Mesendoderm (in vitro differentiated cells): ENCODE data around the gene NSMCE1.

Source experiments
- DNase-seq: peaks from one replicate; pipeline ENCODE4 v3.0.0; 2013
- H2AK5ac ChIP-seq: 2 replicates; pipeline ENCODE4 v1.6.1; 2013; ENCODE audit warnings: low read length, inconsistent platforms
- H2BK120ac ChIP-seq: 2 replicates; pipeline ENCODE4 v1.6.1; 2013; ENCODE audit warnings: low read depth, mild to moderate bottlenecking, low read length, moderate library complexity, mixed read lengths
- H2BK15ac ChIP-seq: replicated peaks from 2 replicates; pipeline ENCODE4 v1.6.1; 2013; ENCODE audit warnings: low read depth, mild to moderate bottlenecking, moderate library complexity
- H2BK5ac ChIP-seq: 2 replicates; pipeline ENCODE4 v1.6.1; 2013; ENCODE audit warnings: low read length, inconsistent platforms
- H3K18ac ChIP-seq: 2 replicates; pipeline ENCODE4 v1.6.1; 2013; ENCODE audit warnings: mild to moderate bottlenecking, low read length, mixed read lengths
- H3K23ac ChIP-seq: one replicate; pipeline ENCODE4 v1.6.1; 2013; ENCODE audit warnings: low read length
- H3K27ac ChIP-seq: 2 replicates; pipeline ENCODE4 v1.5.1; 2013; ENCODE audit warnings: low read depth, mild to moderate bottlenecking, inconsistent platforms, low read length, moderate library complexity
- H3K27me3 ChIP-seq: 2 replicates; pipeline ENCODE4 v1.6.1; 2013; ENCODE audit warnings: low read length, control low read depth, mild to moderate bottlenecking, inconsistent platforms; ENCODE audit not compliant: insufficient read depth, poor library complexity
- H3K36me3 ChIP-seq: 2 replicates; pipeline ENCODE4 v1.6.1; 2013; ENCODE audit warnings: low read length, inconsistent platforms; ENCODE audit not compliant: control insufficient read depth, insufficient read depth
- H3K4ac ChIP-seq: one replicate; pipeline ENCODE4 v1.6.1; 2013; ENCODE audit warnings: low read depth, mild to moderate bottlenecking, low read length, moderate library complexity
- H3K4me1 ChIP-seq: 2 replicates; pipeline ENCODE4 v1.6.1; 2013; ENCODE audit warnings: low read depth, low read length, inconsistent platforms; ENCODE audit not compliant: control insufficient read depth
- H3K4me2 ChIP-seq: 2 replicates; pipeline ENCODE4 v1.6.1; 2013; ENCODE audit warnings: low read length
- H3K4me3 ChIP-seq: 2 replicates; pipeline ENCODE4 v1.5.1; 2013; ENCODE audit warnings: mild to moderate bottlenecking, low read length
- H3K56ac ChIP-seq: one replicate; pipeline ENCODE4 v1.6.1; 2013; ENCODE audit warnings: low read length
- H3K79me1 ChIP-seq: 2 replicates; pipeline ENCODE4 v1.6.1; 2013; ENCODE audit warnings: low read length, inconsistent platforms
- H3K79me2 ChIP-seq: 2 replicates; pipeline ENCODE4 v1.6.1; 2013; ENCODE audit warnings: mild to moderate bottlenecking, low read length; ENCODE audit not compliant: control insufficient read depth, insufficient read depth
- H3K9ac ChIP-seq: 2 replicates; pipeline ENCODE4 v1.6.1; 2013; ENCODE audit warnings: low read length, inconsistent platforms
- H4K5ac ChIP-seq: one replicate; pipeline ENCODE4 v1.6.1; 2013; ENCODE audit warnings: low read length
- H4K8ac ChIP-seq: one replicate; pipeline ENCODE4 v1.6.1; 2013; ENCODE audit warnings: low read depth, mild to moderate bottlenecking, control low read depth, low read length, moderate library complexity
- WGBS: extraction: QIAGEN DNeasy Blood & Tissue Kit; methylation state at CpG from one replicate; pipeline ENCODE4 v1.1.7; 2013; ENCODE audit warnings: low lambda C conversion rate, missing lambda C conversion rate; ENCODE audit not compliant: insufficient coverage; ENCODE audit errors: extremely low coverage; 5-methylcytosine and 5-hydroxymethylcytosine counted together

The NSMCE1 gene

GRCh38 chr16:27272076-27272475, 3.5 kb upstream of the NSMCE1 start:
- no peak overlapping the region for H3K4me2 ChIP-seq
- H3K4me1 ChIP-seq, result peaks cover 2% of the 10 kb centered on the region
- no peak for DNase-seq
- H3K36me3 ChIP-seq, result no peaks in the 10 kb centered on the region
- no peak overlapping the region for H3K4me3 ChIP-seq
- H4K5ac ChIP-seq, result no peak overlapping the region
- no peaks in the 10 kb centered on the region for H3K79me1 ChIP-seq
- H3K9ac ChIP-seq, result no peak overlapping the region
- no peak overlapping the region for H3K56ac ChIP-seq
- no peak overlapping the region for H2AK5ac ChIP-seq
- H3K4ac ChIP-seq, result no peak overlapping the region
- no CpG with 5 or more reads among the region's 4 CpGs for WGBS
- no peak overlapping the region for H3K23ac ChIP-seq
- H4K8ac ChIP-seq, result no peak overlapping the region
- H2BK120ac ChIP-seq, result no peak overlapping the region
- no peak overlapping the region for H3K18ac ChIP-seq
- no peak overlapping the region for H2BK15ac ChIP-seq
- no peaks in the 10 kb centered on the region for H3K79me2 ChIP-seq
- H2BK5ac ChIP-seq, result no peak overlapping the region
- no peaks in the 10 kb centered on the region for H3K27me3 ChIP-seq
- no peak overlapping the region for H3K27ac ChIP-seq

DNA sequence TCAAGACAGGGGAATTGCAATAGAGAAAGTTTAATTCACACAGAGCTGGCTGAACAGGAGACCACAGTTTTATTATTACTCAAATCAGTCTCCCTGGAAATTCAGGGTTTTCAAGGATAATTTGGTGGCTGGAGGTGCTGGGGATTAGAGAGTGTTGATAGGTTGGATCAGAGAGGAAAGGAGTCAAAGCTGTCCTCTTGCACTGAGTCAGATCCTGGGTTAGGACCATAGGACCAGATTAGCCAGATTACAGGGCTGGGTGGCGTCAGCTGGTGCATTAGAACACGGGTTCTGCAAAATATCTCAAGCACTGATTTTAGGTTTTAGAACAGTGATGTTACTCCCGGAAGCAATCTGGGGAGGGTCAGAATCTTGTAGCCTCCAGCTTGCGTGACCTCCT, 1.8 kb upstream of the NSMCE1 start:
- no peak overlapping the region for H2BK15ac ChIP-seq
- no peak overlapping the region for H3K9ac ChIP-seq
- DNase-seq, result no peak
- no peak overlapping the region for H2BK120ac ChIP-seq
- no CpG with 5 or more reads among the region's 4 CpGs for WGBS
- no peaks in the 10 kb centered on the region for H3K79me2 ChIP-seq
- no peak overlapping the region for H2AK5ac ChIP-seq
- no peak overlapping the region for H3K23ac ChIP-seq
- no peak overlapping the region for H4K5ac ChIP-seq
- no peak overlapping the region for H3K27ac ChIP-seq
- no peaks in the 10 kb centered on the region for H3K79me1 ChIP-seq
- no peaks in the 10 kb centered on the region for H3K27me3 ChIP-seq
- H3K18ac ChIP-seq, result no peak overlapping the region
- no peaks in the 10 kb centered on the region for H3K36me3 ChIP-seq
- peaks cover 2% of the 10 kb centered on the region for H3K4me1 ChIP-seq
- no peak overlapping the region for H3K56ac ChIP-seq
- H4K8ac ChIP-seq, result no peak overlapping the region
- H3K4ac ChIP-seq, result no peak overlapping the region
- H3K4me3 ChIP-seq, result no peak overlapping the region
- H2BK5ac ChIP-seq, result no peak overlapping the region
- no peak overlapping the region for H3K4me2 ChIP-seq

- Histone ChIP-seq H3K4me1 (peaks cover 2% of the 10 kb centered on the region), H3K27ac (no peak overlapping the region), H3K27me3 (no peaks in the 10 kb centered on the region), H4K5ac (no peak overlapping the region), H2AK5ac (no peak overlapping the region), H2BK15ac (no peak overlapping the region), H3K4me3 (no peak overlapping the region), H3K4ac (no peak overlapping the region), H4K8ac (peak overlapping the region; percentile 57), H3K18ac (no peak overlapping the region), H3K56ac (no peak overlapping the region), H3K36me3 (no peaks in the 10 kb centered on the region), H3K23ac (no peak overlapping the region), H3K4me2 (no peak overlapping the region), H2BK120ac (no peak overlapping the region), H2BK5ac (no peak overlapping the region), H3K9ac (no peak overlapping the region), H3K79me2 (no peaks in the 10 kb centered on the region), H3K79me1 (no peaks in the 10 kb centered on the region)
- WGBS, result no CpG with 5 or more reads among the region's 9 CpGs
- DNase-seq, result no peak
These were observed 953 bp upstream of the NSMCE1 start for GRCh38 chr16:27269300-27270150.

DNA sequence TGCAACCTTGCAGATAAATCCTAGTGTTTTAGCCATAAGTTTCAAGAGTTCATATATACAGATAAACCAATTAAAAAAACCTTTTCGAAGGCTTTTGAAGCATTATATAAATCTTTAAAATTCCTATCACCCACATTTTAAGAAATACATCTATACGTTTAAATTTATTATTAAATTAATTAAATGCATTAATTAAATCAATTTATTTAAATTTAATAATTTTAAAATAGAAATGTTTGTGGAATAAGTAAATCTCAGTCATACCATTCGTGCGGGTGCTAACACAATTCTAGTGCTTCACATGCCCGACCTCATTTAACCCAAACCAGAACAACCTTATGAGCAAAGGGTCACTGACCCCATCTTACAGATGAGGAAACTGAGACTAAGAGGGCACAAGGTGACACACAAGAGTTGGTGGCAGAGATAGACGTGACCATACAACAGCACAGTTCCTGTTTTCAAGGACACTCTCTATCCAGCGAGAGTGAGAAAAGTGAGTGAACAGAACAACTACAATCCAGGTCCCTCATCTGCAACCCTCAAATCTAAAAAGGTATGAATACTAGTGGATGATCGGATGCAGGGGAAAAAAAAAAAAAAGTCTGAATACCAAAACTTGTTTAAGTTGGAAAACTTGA, 1.4 kb downstream of the NSMCE1 start:
- no peaks in the 10 kb centered on the region for H3K27me3 ChIP-seq
- no peak overlapping the region for H3K18ac ChIP-seq
- no peak overlapping the region for H3K4me3 ChIP-seq
- no peak overlapping the region for H2BK5ac ChIP-seq
- WGBS, result 98% methylated on average over 2 of the region's 8 CpGs
- H2AK5ac ChIP-seq, result no peak overlapping the region
- H3K23ac ChIP-seq, result no peak overlapping the region
- H3K4me2 ChIP-seq, result no peak overlapping the region
- H2BK120ac ChIP-seq, result no peak overlapping the region
- DNase-seq, result no peak
- H3K56ac ChIP-seq, result no peak overlapping the region
- H3K4ac ChIP-seq, result no peak overlapping the region
- no peaks in the 10 kb centered on the region for H3K79me2 ChIP-seq
- no peak overlapping the region for H2BK15ac ChIP-seq
- H3K4me1 ChIP-seq, result peaks cover 2% of the 10 kb centered on the region
- no peak overlapping the region for H3K27ac ChIP-seq
- H4K8ac ChIP-seq, result no peak overlapping the region
- no peaks in the 10 kb centered on the region for H3K36me3 ChIP-seq
- H3K79me1 ChIP-seq, result no peaks in the 10 kb centered on the region
- no peak overlapping the region for H3K9ac ChIP-seq
- no peak overlapping the region for H4K5ac ChIP-seq

DNA sequence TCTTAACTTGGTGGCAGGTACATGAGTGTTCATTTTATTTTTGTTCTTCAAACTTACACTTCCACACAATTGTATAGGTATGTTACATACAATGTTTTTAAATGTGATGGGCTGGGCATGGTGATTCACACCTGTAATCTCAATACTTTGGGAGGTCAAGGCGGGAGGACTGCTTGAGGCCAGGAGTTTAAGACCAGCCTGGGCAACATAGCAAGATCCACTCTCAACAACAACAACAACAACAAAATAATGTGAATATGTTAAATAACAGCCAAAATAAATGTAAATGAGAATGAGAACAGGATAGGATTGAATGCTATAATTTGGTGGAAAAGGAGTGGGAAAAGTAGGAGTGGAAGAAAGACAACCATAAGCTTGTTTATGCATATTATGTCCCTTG, 2.6 kb downstream of the NSMCE1 start:
- Histone ChIP-seq H3K4ac (no peak overlapping the region), H3K36me3 (no peaks in the 10 kb centered on the region), H3K23ac (no peak overlapping the region), H4K8ac (no peak overlapping the region), H3K56ac (no peak overlapping the region), H3K4me1 (peaks cover 2% of the 10 kb centered on the region), H3K27ac (no peak overlapping the region), H2AK5ac (no peak overlapping the region), H2BK120ac (no peak overlapping the region), H3K4me3 (no peak overlapping the region), H3K79me1 (no peaks in the 10 kb centered on the region), H3K9ac (no peak overlapping the region), H3K79me2 (no peaks in the 10 kb centered on the region), H3K4me2 (no peak overlapping the region), H3K27me3 (no peaks in the 10 kb centered on the region), H2BK15ac (no peak overlapping the region), H4K5ac (no peak overlapping the region), H2BK5ac (no peak overlapping the region), H3K18ac (no peak overlapping the region)
- WGBS, result no CpG with 5 or more reads among the region's 1 CpG
- DNase-seq, result no peak
